Amniotic stem cell (primary cell): ENCODE results near the gene ORC1.

Source experiments
- DNase-seq: peaks from one replicate; lab custom pipeline; 2025; lab: John Stamatoyannopoulos, UW

Gene ORC1

GRCh38 chr1:52404116-52404974, at the start of gene ORC1, which contains the start of gene PRPF38A:
ORC1 (minus strand) TSS chr1:52404423; CDS start chr1:52402223, 2,200 bp downstream.
PRPF38A (plus strand) TSS chr1:52404602; CDS start chr1:52404750, 148 bp downstream.
- DNase-seq = peak; percentile 97

GRCh38 chr1:52444463-52444862, 40.2 kb upstream of the ORC1 start:
- DNase-seq = no peak

GRCh38 chr1:52439976-52440375, 35.8 kb upstream of the ORC1 start:
- DNase-seq = no peak

GRCh38 chr1:52436817-52437216, 32.6 kb upstream of the ORC1 start:
- no peak for DNase-seq

- DNase-seq = no peak
These were observed 31.4 kb upstream of the ORC1 start for GRCh38 chr1:52435650-52436049.

GRCh38 chr1:52435211-52435610, 31.0 kb upstream of the ORC1 start:
- DNase-seq = no peak

GRCh38 chr1:52432807-52433206, 28.6 kb upstream of the ORC1 start:
- no peak for DNase-seq

- no peak for DNase-seq
These were observed 22.9 kb upstream of the ORC1 start for GRCh38 chr1:52427152-52427551.

- peak; percentile 42 for DNase-seq
These were observed 22.1 kb upstream of the ORC1 start for GRCh38 chr1:52426371-52426770.

- no peak for DNase-seq
These were observed 20.6 kb upstream of the ORC1 start for GRCh38 chr1:52424813-52425212.

- DNase-seq = no peak
These were observed 20.0 kb upstream of the ORC1 start for GRCh38 chr1:52424231-52424636.

- DNase-seq = no peak
These were observed 19.5 kb upstream of the ORC1 start for GRCh38 chr1:52423771-52424170.

- no peak for DNase-seq
These were observed 18.8 kb upstream of the ORC1 start for GRCh38 chr1:52423055-52423454.

GRCh38 chr1:52420713-52421112, 16.5 kb upstream of the ORC1 start:
- DNase-seq = no peak

GRCh38 chr1:52416811-52417210, 12.6 kb upstream of the ORC1 start:
- DNase-seq = no peak

- DNase-seq = no peak
These were observed 10.7 kb upstream of the ORC1 start for GRCh38 chr1:52414942-52415341.

- DNase-seq = no peak
These were observed 9.3 kb upstream of the ORC1 start for GRCh38 chr1:52413410-52413989.

GRCh38 chr1:52404975-52405338, 734 bp upstream of the ORC1 start:
- DNase-seq = no peak

- DNase-seq = peak; percentile 48
These were observed 582 bp downstream of the ORC1 start for GRCh38 chr1:52403566-52404115.

GRCh38 chr1:52402860-52403240, 1.4 kb downstream of the ORC1 start:
- no peak for DNase-seq

GRCh38 chr1:52400131-52400530, 4.1 kb downstream of the ORC1 start:
- DNase-seq = no peak

GRCh38 chr1:52399629-52400028, 4.6 kb downstream of the ORC1 start:
- DNase-seq = no peak

GRCh38 chr1:52393174-52393573, 11.0 kb downstream of the ORC1 start:
- no peak for DNase-seq
